ENCODE results near the gene SFMBT1.

The SFMBT1 gene

GRCh38 chr3:52978109-52978754, 67.6 kb downstream of the SFMBT1 start:
- no peak for ATAC-seq (ENCODE audit: insufficient read depth, low read depth)
- H3K4me1 ChIP-seq (ENCODE audit: insufficient read depth, low read length) = peaks cover 4% of the 10 kb centered on the region
- peaks cover 98% of the 10 kb centered on the region for H3K79me2 ChIP-seq (ENCODE audit: insufficient read depth, low read length)

GRCh38 chr3:52973806-52974205, 72.1 kb downstream of the SFMBT1 start:
- peaks cover 10% of the 10 kb centered on the region for H3K36me3 ChIP-seq (ENCODE audit: insufficient read depth, low read length)
- ATAC-seq (ENCODE audit: insufficient read depth, low read depth) (no peak), DNase-seq (no peak)
- H3K4me2 ChIP-seq (ENCODE audit: insufficient read depth, low read length) = no peak overlapping the region
- no peaks in the 10 kb centered on the region for H3K9me3 ChIP-seq (ENCODE audit: insufficient read depth, low read length, severe bottlenecking)
- no peak overlapping the region for H3K27ac ChIP-seq (ENCODE audit: low read length)
- H3K27me3 ChIP-seq (ENCODE audit: insufficient read depth, low read length, poor library complexity) = no peaks in the 10 kb centered on the region
- TF ChIP-seq CTCF (IDR thresholded peaks at IDR 0.05; ENCODE audit: borderline replicate concordance, extremely low read depth, low read length, poor library complexity, severe bottlenecking) (no peak), EZH2 (IDR thresholded peaks at IDR 0.05; ENCODE audit: borderline replicate concordance, low read depth, low read length, severe bottlenecking) (no peak)
- H3K4me3 ChIP-seq (ENCODE audit: low read depth in 1 of 2, low read length in 2 of 2) = no peak overlapping the region
- H3K4me1 ChIP-seq (ENCODE audit: insufficient read depth, low read length) = no peaks in the 10 kb centered on the region
- H2AFZ ChIP-seq (ENCODE audit: low read depth, low read length) = no peak overlapping the region
- no peak overlapping the region for H3K9ac ChIP-seq (ENCODE audit: low read depth, low read length)
- peaks cover 99% of the 10 kb centered on the region for H3K79me2 ChIP-seq (ENCODE audit: insufficient read depth, low read length)
- H4K20me1 ChIP-seq (ENCODE audit: insufficient read depth, low read length) = peaks cover 43% of the 10 kb centered on the region

More at GRCh38 chr3:52978109-52978754, 67.6 kb downstream of the SFMBT1 start:
- no peak overlapping the region for H3K4me2 ChIP-seq (ENCODE audit: insufficient read depth, low read length)
- H3K27me3 ChIP-seq (ENCODE audit: insufficient read depth, low read length, poor library complexity) = no peaks in the 10 kb centered on the region
- no peaks in the 10 kb centered on the region for H3K36me3 ChIP-seq (ENCODE audit: insufficient read depth, low read length)
- no peak overlapping the region for H3K27ac ChIP-seq (ENCODE audit: low read length)
- H3K9me3 ChIP-seq (ENCODE audit: insufficient read depth, low read length, severe bottlenecking) = no peaks in the 10 kb centered on the region
- no peak for DNase-seq
- no peak overlapping the region for H2AFZ ChIP-seq (ENCODE audit: low read depth, low read length)
- no peak overlapping the region for H3K4me3 ChIP-seq (ENCODE audit: low read depth in 1 of 2, low read length in 2 of 2)
- H3K9ac ChIP-seq (ENCODE audit: low read depth, low read length) = no peak overlapping the region
- TF ChIP-seq CTCF (IDR thresholded peaks at IDR 0.05; ENCODE audit: borderline replicate concordance, extremely low read depth, low read length, poor library complexity, severe bottlenecking) (no peak), EZH2 (IDR thresholded peaks at IDR 0.05; ENCODE audit: borderline replicate concordance, low read depth, low read length, severe bottlenecking) (no peak)
- peaks cover 49% of the 10 kb centered on the region; the same call in 1 of the 2 replicates for H4K20me1 ChIP-seq (ENCODE audit: insufficient read depth, low read length)

GRCh38 chr3:52971895-52972294, 74.0 kb downstream of the SFMBT1 start:
- DNase-seq = no peak
- no peak overlapping the region for H3K27ac ChIP-seq (ENCODE audit: low read length)
- H4K20me1 ChIP-seq (ENCODE audit: insufficient read depth, low read length) = peaks cover 37% of the 10 kb centered on the region
- H3K36me3 ChIP-seq (ENCODE audit: insufficient read depth, low read length) = peaks cover 26% of the 10 kb centered on the region
- no peaks in the 10 kb centered on the region for H3K27me3 ChIP-seq (ENCODE audit: insufficient read depth, low read length, poor library complexity)
- H3K4me1 ChIP-seq (ENCODE audit: insufficient read depth, low read length) = no peaks in the 10 kb centered on the region
- no peak overlapping the region for H3K9ac ChIP-seq (ENCODE audit: low read depth, low read length)
- TF ChIP-seq CTCF (IDR thresholded peaks at IDR 0.05; ENCODE audit: borderline replicate concordance, extremely low read depth, low read length, poor library complexity, severe bottlenecking) (no peak), EZH2 (IDR thresholded peaks at IDR 0.05; ENCODE audit: borderline replicate concordance, low read depth, low read length, severe bottlenecking) (no peak)
- H3K9me3 ChIP-seq (ENCODE audit: insufficient read depth, low read length, severe bottlenecking) = no peaks in the 10 kb centered on the region
- no peak overlapping the region for H3K4me3 ChIP-seq (ENCODE audit: low read depth in 1 of 2, low read length in 2 of 2)
- H3K4me2 ChIP-seq (ENCODE audit: insufficient read depth, low read length) = no peak overlapping the region
- no peak overlapping the region for H2AFZ ChIP-seq (ENCODE audit: low read depth, low read length)
- ATAC-seq (ENCODE audit: insufficient read depth, low read depth) = no peak
- peaks cover 81% of the 10 kb centered on the region for H3K79me2 ChIP-seq (ENCODE audit: insufficient read depth, low read length)

Measured in DND-41 (cell line).